Central memory CD8-positive, alpha-beta T cell (primary cell): ENCODE results near the gene INMT.
"Not testable (repeated sequence)": the region's sequence is repeated elsewhere in the genome, so short reads cannot be mapped to it uniquely, and the experiment has no call there.

Experiments
- ATAC-seq: fragments of 150-1000 bp; cut with Tn5 transposase; replicated peaks from 2 replicates; pipeline ENCODE4 v1.10.0; 2022; ENCODE audit warnings: mild to moderate bottlenecking, moderate FRiP score, moderate number of reproducible peaks; ENCODE audit not compliant: poor library complexity, severe bottlenecking; ENCODE audit errors: extremely low read depth
- DNase-seq, 2 donors: peaks; one replicate each; pipeline ENCODE4 v3.0.0; 2021; ENCODE audit warnings: low spot score in 2 of 2
- H3K27ac Mint-ChIP-seq: one replicate; pipeline ENCODE4 v1.8.0; 2022; ENCODE audit warnings: low read depth, mild to moderate bottlenecking, moderate library complexity, mixed read lengths
- H3K27me3 Mint-ChIP-seq: one replicate; pipeline ENCODE4 v1.8.0; 2022; ENCODE audit warnings: mixed read lengths
- H3K36me3 Mint-ChIP-seq: one replicate; pipeline ENCODE4 v1.8.0; 2022; ENCODE audit warnings: mild to moderate bottlenecking, moderate library complexity, mixed read lengths; ENCODE audit not compliant: insufficient read depth
- H3K4me1 Mint-ChIP-seq: one replicate; pipeline ENCODE4 v1.8.0; 2022; ENCODE audit warnings: mixed read lengths
- H3K4me3 Mint-ChIP-seq: one replicate; pipeline ENCODE4 v1.8.0; 2022; ENCODE audit warnings: mild to moderate bottlenecking, moderate library complexity, mixed read lengths
- H3K9me3 Mint-ChIP-seq: one replicate; pipeline ENCODE4 v1.8.0; 2022; ENCODE audit warnings: mixed read lengths

Gene INMT

DNA sequence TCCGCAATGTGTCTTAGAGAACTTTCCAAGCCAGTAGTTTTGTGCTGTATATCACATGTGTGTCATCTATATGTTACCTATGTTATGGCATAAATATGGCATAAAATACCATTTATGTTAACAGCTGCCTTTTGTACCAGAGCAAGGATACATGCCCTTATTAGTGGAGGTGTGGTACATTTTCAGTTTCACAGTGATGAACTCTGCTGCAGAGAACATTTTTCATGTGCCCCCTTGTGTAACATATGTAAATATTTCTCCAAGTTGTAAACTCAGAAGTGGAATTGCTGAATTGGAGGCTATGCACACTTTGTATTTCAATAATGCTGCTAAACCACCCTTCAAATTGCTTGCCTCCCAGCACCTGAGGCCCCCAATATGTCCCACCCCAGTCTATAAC, 37.8 kb upstream of the INMT start:
- no peaks in the 10 kb centered on the region for H3K4me1 Mint-ChIP-seq
- DNase-seq (no peak), ATAC-seq (no peak)
- H3K4me3 Mint-ChIP-seq = no peak overlapping the region
- peaks cover 4% of the 10 kb centered on the region for H3K36me3 Mint-ChIP-seq
- H3K27me3 Mint-ChIP-seq = no peaks in the 10 kb centered on the region
- no peak overlapping the region for H3K27ac Mint-ChIP-seq
- peaks cover 17% of the 10 kb centered on the region for H3K9me3 Mint-ChIP-seq

GRCh38 chr7:30717181-30717580, 34.8 kb upstream of the INMT start:
- H3K4me1 Mint-ChIP-seq = no peaks in the 10 kb centered on the region
- peaks cover 4% of the 10 kb centered on the region for H3K36me3 Mint-ChIP-seq
- no peaks in the 10 kb centered on the region for H3K27me3 Mint-ChIP-seq
- no peak overlapping the region for H3K27ac Mint-ChIP-seq
- H3K9me3 Mint-ChIP-seq = peaks cover 25% of the 10 kb centered on the region
- DNase-seq (no peak), ATAC-seq (no peak)
- H3K4me3 Mint-ChIP-seq = no peak overlapping the region

DNA sequence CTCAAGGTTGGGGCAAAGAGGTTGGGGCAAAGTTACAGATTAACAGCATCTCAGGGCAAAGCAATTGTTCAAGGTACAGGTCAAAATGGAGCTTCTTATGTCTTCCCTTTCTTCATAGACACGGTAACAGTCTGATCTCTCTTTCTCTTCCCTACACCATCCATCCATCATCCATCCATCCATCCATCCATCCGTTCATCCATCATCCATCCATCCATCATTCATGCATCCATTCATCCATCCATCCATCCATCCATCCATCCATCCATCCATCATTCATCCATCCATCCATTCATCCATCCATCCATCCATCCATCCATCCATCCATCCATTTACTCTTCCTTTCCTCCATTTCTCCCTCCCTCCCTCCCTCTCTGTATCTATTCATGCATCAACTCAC, 32.5 kb upstream of the INMT start:
- H3K9me3 Mint-ChIP-seq = peaks cover 25% of the 10 kb centered on the region
- H3K36me3 Mint-ChIP-seq, H3K4me3 Mint-ChIP-seq, ATAC-seq, H3K4me1 Mint-ChIP-seq, H3K27me3 Mint-ChIP-seq, H3K27ac Mint-ChIP-seq, DNase-seq: not testable (repeated sequence)

GRCh38 chr7:30721211-30721610, 30.7 kb upstream of the INMT start:
- DNase-seq (no peak), ATAC-seq (no peak)
- H3K4me3 Mint-ChIP-seq = no peak overlapping the region
- peaks cover 12% of the 10 kb centered on the region for H3K4me1 Mint-ChIP-seq
- no peak overlapping the region for H3K27ac Mint-ChIP-seq
- H3K27me3 Mint-ChIP-seq = no peaks in the 10 kb centered on the region
- H3K36me3 Mint-ChIP-seq = peaks cover 4% of the 10 kb centered on the region
- peaks cover 25% of the 10 kb centered on the region for H3K9me3 Mint-ChIP-seq

- Mint-ChIP-seq H3K27me3 (no peaks in the 10 kb centered on the region), H3K4me3 (no peak overlapping the region), H3K27ac (no peak overlapping the region), H3K36me3 (peaks cover 4% of the 10 kb centered on the region), H3K9me3 (peaks cover 21% of the 10 kb centered on the region), H3K4me1 (peaks cover 22% of the 10 kb centered on the region)
- ATAC-seq (no peak), DNase-seq (no peak)
Observed at GRCh38 chr7:30722187-30722586, 29.7 kb upstream of the INMT start.

GRCh38 chr7:30722671-30723070, 29.3 kb upstream of the INMT start:
- no peak for ATAC-seq
- peaks cover 4% of the 10 kb centered on the region for H3K36me3 Mint-ChIP-seq

GRCh38 chr7:30723776-30724175, 28.2 kb upstream of the INMT start:
- DNase-seq (no peak), ATAC-seq (no peak)
- peaks cover 37% of the 10 kb centered on the region for H3K4me1 Mint-ChIP-seq
- no peaks in the 10 kb centered on the region for H3K27me3 Mint-ChIP-seq
- no peak overlapping the region for H3K27ac Mint-ChIP-seq
- H3K36me3 Mint-ChIP-seq = peaks cover 2% of the 10 kb centered on the region
- H3K9me3 Mint-ChIP-seq = peaks cover 8% of the 10 kb centered on the region
- H3K4me3 Mint-ChIP-seq = no peak overlapping the region

More at GRCh38 chr7:30722671-30723070, 29.3 kb upstream of the INMT start:
- no peak for DNase-seq
- peaks cover 26% of the 10 kb centered on the region for H3K4me1 Mint-ChIP-seq
- no peaks in the 10 kb centered on the region for H3K27me3 Mint-ChIP-seq
- H3K27ac Mint-ChIP-seq = no peak overlapping the region
- H3K9me3 Mint-ChIP-seq = peaks cover 18% of the 10 kb centered on the region
- H3K4me3 Mint-ChIP-seq = no peak overlapping the region

DNA sequence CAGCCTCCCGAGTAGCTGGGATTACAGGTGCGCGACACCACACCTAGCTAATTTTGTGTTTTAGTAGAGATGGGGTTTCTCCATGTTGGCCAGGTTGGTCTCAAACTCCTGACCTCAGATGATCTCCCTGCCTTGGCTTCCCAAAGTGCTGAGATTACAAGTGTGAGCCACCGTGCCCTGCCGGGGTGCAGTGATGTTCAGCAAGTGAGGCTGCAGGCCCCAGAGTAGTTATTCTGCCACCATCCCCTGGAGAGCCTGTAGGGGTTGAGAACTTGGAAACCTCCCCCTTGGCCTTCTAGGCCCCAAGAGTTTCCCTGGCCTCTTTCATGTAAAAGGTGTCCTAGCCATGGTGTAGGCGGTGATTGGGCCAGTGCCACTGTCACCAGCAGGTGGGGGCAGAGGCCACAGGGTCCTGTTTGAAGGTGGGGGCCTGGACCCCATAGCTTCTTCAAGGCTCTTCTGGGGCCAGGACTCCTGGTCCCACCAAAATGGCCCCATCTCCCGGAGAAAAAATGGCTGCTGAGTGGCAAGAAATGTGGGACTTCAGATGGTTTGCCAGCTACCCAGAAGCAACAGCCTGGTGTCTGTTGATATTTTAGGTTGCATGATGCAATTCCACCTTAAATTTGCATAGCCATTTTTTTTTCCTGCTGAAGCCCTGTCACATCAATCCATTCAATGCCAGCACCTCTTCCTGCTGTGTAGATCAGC, 25.5 kb upstream of the INMT start:
- no peak for DNase-seq
- H3K27me3 Mint-ChIP-seq = no peaks in the 10 kb centered on the region
- H3K27ac Mint-ChIP-seq = peak overlapping the region; percentile 33
- peak; percentile 9 for ATAC-seq
- peaks cover 2% of the 10 kb centered on the region for H3K36me3 Mint-ChIP-seq
- H3K4me3 Mint-ChIP-seq = peak overlapping the region; percentile 82
- peaks cover 44% of the 10 kb centered on the region for H3K4me1 Mint-ChIP-seq
- H3K9me3 Mint-ChIP-seq = no peaks in the 10 kb centered on the region

DNA sequence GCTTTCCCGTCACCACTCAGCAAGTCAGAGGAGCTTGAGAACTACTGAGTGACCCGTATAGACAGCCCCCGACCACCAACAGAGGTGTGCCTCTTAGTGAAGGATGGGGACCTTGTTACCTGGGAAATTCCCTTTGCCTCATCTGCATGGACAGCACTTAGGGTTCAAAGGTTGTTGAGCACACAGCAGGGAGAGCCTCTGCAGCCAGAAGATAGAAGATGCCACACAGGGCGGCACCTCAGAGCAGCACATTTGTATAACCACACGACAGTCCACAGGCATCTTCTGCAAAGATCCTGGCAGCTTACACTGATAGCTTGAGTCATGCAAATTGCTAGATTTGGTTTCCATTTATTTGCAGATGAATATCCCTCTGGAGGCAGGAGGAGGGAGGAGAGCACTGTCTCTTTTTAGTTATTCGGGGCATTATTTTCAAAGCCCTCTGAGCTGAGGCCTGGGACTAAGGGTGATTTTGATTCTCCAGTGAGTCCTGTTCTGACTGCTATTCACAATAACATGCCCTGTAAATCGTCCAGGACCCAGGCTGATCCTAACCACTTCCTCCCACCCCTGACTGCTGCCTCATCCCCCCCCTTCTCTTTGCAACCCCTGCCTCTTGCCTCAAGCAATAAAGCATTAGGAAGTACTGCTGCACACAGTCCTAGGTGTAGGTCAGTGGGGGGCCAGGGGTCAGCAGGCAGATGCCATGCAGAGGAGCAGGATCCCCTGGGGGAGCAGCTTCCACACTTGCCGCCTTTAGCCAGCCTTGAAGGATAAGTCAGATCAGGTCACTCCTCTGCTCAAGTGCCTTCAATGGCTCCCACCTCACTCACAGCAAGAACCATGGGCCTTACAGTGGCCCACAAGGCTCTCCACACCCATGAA, 24.6 kb upstream of the INMT start:
- DNase-seq = peak; percentile 33 to 46
- H3K9me3 Mint-ChIP-seq = no peaks in the 10 kb centered on the region
- peak overlapping the region; percentile 33 for H3K27ac Mint-ChIP-seq
- peaks cover 44% of the 10 kb centered on the region for H3K4me1 Mint-ChIP-seq
- peak overlapping the region; percentile 82 for H3K4me3 Mint-ChIP-seq
- peaks cover 2% of the 10 kb centered on the region for H3K36me3 Mint-ChIP-seq
- ATAC-seq = peak; percentile 95
- no peaks in the 10 kb centered on the region for H3K27me3 Mint-ChIP-seq

DNA sequence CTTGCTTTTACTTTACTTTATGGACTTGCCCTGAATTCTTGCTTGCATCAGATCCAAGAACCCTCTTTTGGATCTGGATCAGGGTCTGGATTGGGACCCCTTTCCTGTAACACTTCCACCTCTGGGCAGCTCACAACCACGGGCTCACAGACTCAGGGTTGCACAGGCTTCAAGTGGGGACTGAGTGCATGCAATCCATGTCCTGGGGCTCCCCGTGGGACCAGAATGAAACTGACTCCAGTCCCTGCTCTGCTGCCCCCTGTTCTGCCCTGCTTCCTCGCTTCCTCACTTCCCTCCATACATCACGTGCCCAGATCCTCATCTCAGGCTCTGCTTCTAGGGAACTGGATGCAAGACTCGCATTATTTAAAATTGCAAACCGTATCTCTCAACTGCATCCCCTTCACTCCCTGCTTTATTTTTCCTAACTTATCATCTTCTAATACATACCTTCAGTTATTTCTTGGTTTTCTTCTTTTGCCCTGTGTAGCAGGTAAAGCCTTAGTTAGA, 23.3 kb upstream of the INMT start:
- Mint-ChIP-seq H3K27me3 (no peaks in the 10 kb centered on the region), H3K27ac (peak overlapping the region; percentile 5), H3K4me3 (peak overlapping the region; percentile 21), H3K4me1 (peaks cover 45% of the 10 kb centered on the region), H3K9me3 (no peaks in the 10 kb centered on the region), H3K36me3 (peaks cover 2% of the 10 kb centered on the region)
- ATAC-seq (no peak), DNase-seq (no peak)

DNA sequence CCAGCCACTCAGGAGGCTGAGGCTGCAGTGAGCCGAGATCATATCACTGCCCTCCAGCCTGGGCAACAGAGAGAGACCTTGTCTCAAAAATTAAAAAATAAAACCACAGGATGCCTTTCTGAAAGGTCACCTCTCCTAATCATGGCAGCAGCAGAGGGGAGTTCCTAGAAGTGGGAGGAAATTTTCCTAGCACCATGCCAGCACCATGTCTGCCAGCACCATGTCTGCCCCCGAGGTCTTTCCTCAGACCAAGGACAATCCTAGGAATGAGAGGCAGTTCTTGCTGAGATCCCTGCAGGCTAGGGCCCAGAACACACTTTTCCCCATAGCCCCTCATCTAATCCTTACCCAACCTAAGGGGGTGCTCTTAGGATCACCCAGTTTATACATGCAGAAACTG, 22.3 kb upstream of the INMT start:
- Mint-ChIP-seq H3K36me3 (peaks cover 2% of the 10 kb centered on the region), H3K9me3 (no peaks in the 10 kb centered on the region), H3K27me3 (no peaks in the 10 kb centered on the region), H3K4me1 (peaks cover 50% of the 10 kb centered on the region), H3K4me3 (no peak overlapping the region), H3K27ac (no peak overlapping the region)
- ATAC-seq (no peak), DNase-seq (no peak)

GRCh38 chr7:30730097-30730496, 21.8 kb upstream of the INMT start:
- Mint-ChIP-seq H3K27ac (no peak overlapping the region), H3K36me3 (peaks cover 2% of the 10 kb centered on the region), H3K4me3 (no peak overlapping the region), H3K4me1 (peaks cover 54% of the 10 kb centered on the region), H3K9me3 (no peaks in the 10 kb centered on the region), H3K27me3 (no peaks in the 10 kb centered on the region)
- ATAC-seq (no peak), DNase-seq (no peak)

- ATAC-seq (no peak), DNase-seq (no peak)
- Mint-ChIP-seq H3K27me3 (no peaks in the 10 kb centered on the region), H3K9me3 (no peaks in the 10 kb centered on the region), H3K36me3 (peaks cover 2% of the 10 kb centered on the region), H3K27ac (no peak overlapping the region), H3K4me1 (peaks cover 48% of the 10 kb centered on the region), H3K4me3 (no peak overlapping the region)
Observed at GRCh38 chr7:30730996-30731395, 20.9 kb upstream of the INMT start.
